Smooth muscle cell of the brain vasculature (primary cell): ENCODE data around the gene MAEL.

Source experiments
- DNase-seq: peaks from one replicate; pipeline ENCODE4 v3.0.0-alpha.2; 2012; ENCODE audit warnings: low read depth, low spot score

Gene MAEL

GRCh38 chr1:167056529-167057231 lies 67.6 kb downstream of the MAEL start:
- no peak for DNase-seq

GRCh38 chr1:167057241-167057688 lies 68.2 kb downstream of the MAEL start:
- DNase-seq, result no peak

GRCh38 chr1:167059045-167059808 lies 70.1 kb downstream of the MAEL start:
- peak; percentile 37 for DNase-seq

GRCh38 chr1:167059809-167060107 lies 70.7 kb downstream of the MAEL start:
- no peak for DNase-seq

- no peak for DNase-seq
These were observed 71.3 kb downstream of the MAEL start for GRCh38 chr1:167060141-167061072.

GRCh38 chr1:167061073-167061464 lies 72.0 kb downstream of the MAEL start:
- DNase-seq, result no peak

- no peak for DNase-seq
These were observed 75.5 kb downstream of the MAEL start for GRCh38 chr1:167064621-167065020.

- DNase-seq, result no peak
These were observed 76.4 kb downstream of the MAEL start for GRCh38 chr1:167065471-167065870.

GRCh38 chr1:167066333-167067122 lies 77.4 kb downstream of the MAEL start:
- DNase-seq, result no peak

- no peak for DNase-seq
These were observed 78.8 kb downstream of the MAEL start for GRCh38 chr1:167067904-167068303.

GRCh38 chr1:167068761-167069160 lies 79.7 kb downstream of the MAEL start:
- DNase-seq, result no peak

- no peak for DNase-seq
These were observed 82.2 kb downstream of the MAEL start for GRCh38 chr1:167071286-167071685.
